Activated CD4-positive, CD25-positive, alpha-beta regulatory T cell treated with anti-CD3 and anti-CD28 coated beads, Interleukin-2, amount 50 U/mL, for 16 hours (primary cell): ENCODE results near the gene MTIF3.
A peak's percentile ranks its signal among the peaks of the same experiment; 100 is the strongest.
"Not testable (repeated sequence)": the region's sequence is repeated elsewhere in the genome, so short reads cannot be mapped to it uniquely, and the experiment has no call there.

Experiments
- DNase-seq: peaks from one replicate; pipeline ENCODE4 v3.0.0-alpha.2; 2020; ENCODE audit warnings: low read depth, low spot score

MTIF3 gene

GRCh38 chr13:27411341-27411740, 39.0 kb downstream of the MTIF3 start:
- DNase-seq: no peak

- DNase-seq: no peak
Measured at GRCh38 chr13:27409013-27409412, 41.4 kb downstream of the MTIF3 start.

GRCh38 chr13:27408074-27408473, 42.3 kb downstream of the MTIF3 start:
- no peak for DNase-seq

GRCh38 chr13:27406178-27406939, 44.0 kb downstream of the MTIF3 start:
- peak; percentile 26 for DNase-seq

GRCh38 chr13:27405546-27406134, 44.7 kb downstream of the MTIF3 start:
- no peak for DNase-seq

- no peak for DNase-seq
Measured at GRCh38 chr13:27404680-27405079, 45.7 kb downstream of the MTIF3 start.

GRCh38 chr13:27403727-27404385, 46.5 kb downstream of the MTIF3 start:
- DNase-seq: no peak

- DNase-seq: no peak
Measured at GRCh38 chr13:27403203-27403678, 47.1 kb downstream of the MTIF3 start.

GRCh38 chr13:27401210-27401609, 49.2 kb downstream of the MTIF3 start:
- no peak for DNase-seq

GRCh38 chr13:27400405-27400804, 50.0 kb downstream of the MTIF3 start:
- not testable (repeated sequence) for DNase-seq

- no peak for DNase-seq
Measured at GRCh38 chr13:27398360-27398759, 52.0 kb downstream of the MTIF3 start.

- no peak for DNase-seq
Measured at GRCh38 chr13:27396252-27396846, 54.0 kb downstream of the MTIF3 start.

- DNase-seq: no peak
Measured at GRCh38 chr13:27395007-27395510, 55.3 kb downstream of the MTIF3 start.

- DNase-seq: no peak
Measured at GRCh38 chr13:27393101-27393500, 57.3 kb downstream of the MTIF3 start.

GRCh38 chr13:27391471-27391870, 58.9 kb downstream of the MTIF3 start:
- DNase-seq: no peak

- DNase-seq: no peak
Measured at GRCh38 chr13:27389891-27390290, 60.5 kb downstream of the MTIF3 start.

GRCh38 chr13:27388241-27388640, 62.1 kb downstream of the MTIF3 start:
- no peak for DNase-seq
